Brain microvascular endothelial cell (primary cell): ENCODE data around the gene DNAJC21.
"Not testable (repeated sequence)": the region's sequence is repeated elsewhere in the genome, so short reads cannot be mapped to it uniquely, and the experiment has no call there.

Source experiments
- DNase-seq: peaks from one replicate; pipeline ENCODE4 v3.0.0-alpha.2; 2020
- H3K27ac ChIP-seq: fragments of 250-450 bp; sonication (Bioruptor Pico); 2 replicates; pipeline ENCODE4 v1.5.1; 2020; ENCODE audit warnings: mild to moderate bottlenecking, moderate library complexity
- H3K27me3 ChIP-seq: fragments of 250-450 bp; sonication (Bioruptor Pico); replicated peaks from 2 replicates; pipeline ENCODE4 v1.5.1; 2020; ENCODE audit warnings: mild to moderate bottlenecking
- H3K36me3 ChIP-seq: fragments of 250-450 bp; sonication (Bioruptor Pico); replicated peaks from 2 replicates; pipeline ENCODE4 v1.5.1; 2020; ENCODE audit warnings: mild to moderate bottlenecking
- H3K4me3 ChIP-seq: 2 replicates; pipeline ENCODE4 v1.5.1; 2011; ENCODE audit warnings: low read depth, mild to moderate bottlenecking, control low read depth, low read length, moderate library complexity
- CTCF ChIP-seq: IDR thresholded peaks from 2 replicates; pipeline ENCODE4 v1.5.1; 2011; ENCODE audit warnings: low read depth, mild to moderate bottlenecking, moderate library complexity, low read length, control low read depth, inconsistent platforms; ENCODE audit errors: missing control alignments
- in situ Hi-C: cut with HindIII; loops from 2 replicates; pipeline ENCODE4 v1.10.0; 2017; ENCODE audit warnings: low sequenced_read_pairs, low pct_ligation_motif_present

The DNAJC21 gene

GRCh38 chr5:34915139-34915855 lies 14.1 kb upstream of the DNAJC21 start, which contains the start of the genes BRIX1 and RAD1:
TSS of gene BRIX1 (plus strand) at chr5:34915711. CDS start at chr5:34915739, 28 bp downstream.
TSS of gene RAD1 (minus strand) at chr5:34915504. CDS start at chr5:34914892, 612 bp downstream.
- peaks cover 10% of the 10 kb centered on the region for H3K36me3 ChIP-seq
- peak within 1 kb of the TSS; percentile 95 for H3K4me3 ChIP-seq
- peak within 1 kb of the TSS; percentile 79 for H3K27ac ChIP-seq
- peak; percentile 21 for TF ChIP-seq CTCF
- DNase-seq, result peak; percentile 96
- in situ Hi-C loops, result loop anchor here (25.0 kb wide), 1 partner anchor 428 kb away; no protein-coding TSS in a partner anchor
- H3K27me3 ChIP-seq, result no peaks in the 10 kb centered on the region

- in situ Hi-C loops, result loop anchor here (25.0 kb wide), 1 partner anchor 429 kb away; no protein-coding TSS in a partner anchor
- peak overlapping the region; percentile 95 for H3K4me3 ChIP-seq
- peaks cover 12% of the 10 kb centered on the region for H3K36me3 ChIP-seq
- H3K27me3 ChIP-seq, result no peaks in the 10 kb centered on the region
- DNase-seq, result no peak
- no peak for TF ChIP-seq CTCF
- H3K27ac ChIP-seq, result peak overlapping the region; percentile 79
These were observed 13.5 kb upstream of the DNAJC21 start for GRCh38 chr5:34915856-34916192.

GRCh38 chr5:34916518-34916917 lies 12.8 kb upstream of the DNAJC21 start:
- Histone ChIP-seq H3K4me3 (peak overlapping the region; percentile 95), H3K27me3 (no peaks in the 10 kb centered on the region), H3K36me3 (peaks cover 8% of the 10 kb centered on the region), H3K27ac (no peak overlapping the region)
- TF ChIP-seq CTCF, result no peak
- DNase-seq, result no peak
- in situ Hi-C loops, result loop anchor here (25.0 kb wide), 1 partner anchor 429 kb away; no protein-coding TSS in a partner anchor

- Histone ChIP-seq H3K36me3 (peaks cover 13% of the 10 kb centered on the region), H3K27me3 (no peaks in the 10 kb centered on the region), H3K4me3 (no peak overlapping the region), H3K27ac (no peak overlapping the region)
- no peak for TF ChIP-seq CTCF
- DNase-seq, result no peak
- in situ Hi-C loops, result loop anchor here (25.0 kb wide), 1 partner anchor 431 kb away; no protein-coding TSS in a partner anchor
These were observed 11.3 kb upstream of the DNAJC21 start for GRCh38 chr5:34918025-34918424.

- Histone ChIP-seq H3K27me3 (no peaks in the 10 kb centered on the region), H3K4me3 (no peak overlapping the region), H3K27ac (no peak overlapping the region), H3K36me3 (peaks cover 16% of the 10 kb centered on the region)
- TF ChIP-seq CTCF, result peak; percentile 33
- in situ Hi-C loops, result loop anchor here (25.0 kb wide), 1 partner anchor 432 kb away; no protein-coding TSS in a partner anchor
- no peak for DNase-seq
These were observed 10.3 kb upstream of the DNAJC21 start for GRCh38 chr5:34919077-34919476.

GRCh38 chr5:34923256-34923655 lies 6.1 kb upstream of the DNAJC21 start:
- not testable (repeated sequence) for DNase-seq, H3K27me3 ChIP-seq, H3K4me3 ChIP-seq, H3K27ac ChIP-seq
- in situ Hi-C loops, result loop anchor here (25.0 kb wide), 1 partner anchor 436 kb away; no protein-coding TSS in a partner anchor
- H3K36me3 ChIP-seq, result peaks cover 31% of the 10 kb centered on the region
